GM19328 (cell line): ENCODE measurements around the gene KRTAP9-7.
"Not testable (repeated sequence)": the region's sequence is repeated elsewhere in the genome, so short reads cannot be mapped to it uniquely, and the experiment has no call there.

Source experiments
- ATAC-seq: cut with Tn5 transposase; IDR thresholded peaks from one replicate; pipeline ENCODE4 v1.9.1; 2021; ENCODE audit warnings: mild to moderate bottlenecking, moderate library complexity; ENCODE audit not compliant: unreplicated experiment

The KRTAP9-7 gene

DNA sequence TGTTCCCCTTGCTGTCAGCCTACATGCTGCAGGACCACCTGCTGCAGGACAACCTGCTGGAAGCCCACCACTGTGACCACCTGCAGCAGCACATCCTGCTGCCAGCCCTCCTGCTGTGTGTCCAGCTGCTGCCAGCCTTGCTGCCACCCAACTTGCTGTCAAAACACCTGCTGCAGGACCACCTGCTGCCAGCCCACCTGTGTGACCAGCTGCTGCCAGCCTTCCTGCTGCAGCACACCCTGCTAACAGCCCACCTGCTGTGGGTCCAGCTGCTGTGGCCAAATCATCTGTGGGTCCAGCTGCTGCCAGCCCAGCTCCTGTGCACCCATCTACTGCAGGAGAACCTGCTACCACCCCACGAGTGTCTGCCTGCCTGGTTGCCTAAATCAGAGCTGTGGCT is 4.2 kb upstream of the KRTAP9-7 start:
- not testable (repeated sequence) for ATAC-seq

GRCh38 chr17:41271858-41272257 is 3.6 kb upstream of the KRTAP9-7 start:
- ATAC-seq, result no peak

GRCh38 chr17:41278176-41278955 is 2.9 kb downstream of the KRTAP9-7 start:
- no peak for ATAC-seq

DNA sequence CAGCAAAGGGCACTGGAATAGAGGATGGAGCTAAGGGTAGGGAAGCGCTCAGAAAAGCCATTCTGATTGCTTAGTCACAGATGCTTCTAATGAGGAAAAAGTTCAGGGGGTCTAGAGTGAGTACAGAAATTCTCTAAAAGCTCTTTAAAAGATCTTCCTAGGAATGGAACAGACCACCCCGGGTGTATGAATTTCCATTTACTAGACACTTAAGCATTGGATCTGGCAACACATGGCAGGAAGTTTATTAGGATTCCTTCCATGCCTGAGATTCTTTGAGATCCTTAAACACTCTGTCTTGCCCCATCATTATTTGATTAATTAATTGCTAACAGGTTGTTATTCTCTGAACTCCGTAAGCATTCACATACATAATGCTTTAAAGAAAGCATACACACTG is 8.5 kb downstream of the KRTAP9-7 start:
- no peak for ATAC-seq

DNA sequence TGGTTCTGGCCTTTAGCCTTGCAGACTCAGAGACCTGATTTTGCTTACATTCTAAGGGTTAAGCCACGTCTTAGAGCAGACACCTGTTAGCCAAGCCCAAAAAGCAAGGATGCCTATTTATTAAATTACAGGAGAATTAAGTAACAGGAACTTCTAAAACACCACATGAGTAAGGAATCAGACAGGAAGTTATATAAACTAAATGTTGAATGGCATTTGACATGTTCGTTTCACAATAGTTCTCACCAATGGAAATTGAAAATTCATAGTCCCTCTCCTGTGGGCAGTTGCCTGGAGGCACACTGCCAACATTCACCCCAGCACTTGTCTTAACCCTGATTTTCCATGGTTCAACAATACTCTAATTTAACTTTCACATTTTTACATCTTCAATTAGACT is 9.0 kb downstream of the KRTAP9-7 start:
- no peak for ATAC-seq

GRCh38 chr17:41287050-41287449 is 11.6 kb downstream of the KRTAP9-7 start:
- no peak for ATAC-seq

DNA sequence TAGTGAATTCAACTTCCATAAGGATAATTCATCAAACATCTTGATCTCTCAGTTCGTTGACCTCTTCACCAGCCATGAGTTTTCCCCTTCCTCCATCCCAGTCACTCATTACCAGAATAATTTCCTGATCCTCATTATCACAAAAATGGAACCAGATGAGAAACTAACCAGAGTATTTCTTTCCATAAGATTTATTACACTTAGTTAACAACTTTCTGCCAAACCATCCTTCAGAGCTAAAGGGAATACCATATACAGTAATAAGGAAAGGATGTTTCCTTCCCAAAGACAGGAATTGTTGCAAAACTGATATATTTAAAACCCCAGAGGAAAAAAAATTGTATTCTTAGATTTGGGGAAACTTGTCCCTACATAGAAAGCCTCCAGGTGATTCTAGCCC is 18.5 kb downstream of the KRTAP9-7 start:
- no peak for ATAC-seq

- ATAC-seq, result no peak
These were observed 21.3 kb downstream of the KRTAP9-7 start for GRCh38 chr17:41296846-41297245.

GRCh38 chr17:41298458-41299135 is 23.1 kb downstream of the KRTAP9-7 start:
- ATAC-seq, result no peak

- ATAC-seq, result no peak
These were observed 25.8 kb downstream of the KRTAP9-7 start for GRCh38 chr17:41301204-41301790.

DNA sequence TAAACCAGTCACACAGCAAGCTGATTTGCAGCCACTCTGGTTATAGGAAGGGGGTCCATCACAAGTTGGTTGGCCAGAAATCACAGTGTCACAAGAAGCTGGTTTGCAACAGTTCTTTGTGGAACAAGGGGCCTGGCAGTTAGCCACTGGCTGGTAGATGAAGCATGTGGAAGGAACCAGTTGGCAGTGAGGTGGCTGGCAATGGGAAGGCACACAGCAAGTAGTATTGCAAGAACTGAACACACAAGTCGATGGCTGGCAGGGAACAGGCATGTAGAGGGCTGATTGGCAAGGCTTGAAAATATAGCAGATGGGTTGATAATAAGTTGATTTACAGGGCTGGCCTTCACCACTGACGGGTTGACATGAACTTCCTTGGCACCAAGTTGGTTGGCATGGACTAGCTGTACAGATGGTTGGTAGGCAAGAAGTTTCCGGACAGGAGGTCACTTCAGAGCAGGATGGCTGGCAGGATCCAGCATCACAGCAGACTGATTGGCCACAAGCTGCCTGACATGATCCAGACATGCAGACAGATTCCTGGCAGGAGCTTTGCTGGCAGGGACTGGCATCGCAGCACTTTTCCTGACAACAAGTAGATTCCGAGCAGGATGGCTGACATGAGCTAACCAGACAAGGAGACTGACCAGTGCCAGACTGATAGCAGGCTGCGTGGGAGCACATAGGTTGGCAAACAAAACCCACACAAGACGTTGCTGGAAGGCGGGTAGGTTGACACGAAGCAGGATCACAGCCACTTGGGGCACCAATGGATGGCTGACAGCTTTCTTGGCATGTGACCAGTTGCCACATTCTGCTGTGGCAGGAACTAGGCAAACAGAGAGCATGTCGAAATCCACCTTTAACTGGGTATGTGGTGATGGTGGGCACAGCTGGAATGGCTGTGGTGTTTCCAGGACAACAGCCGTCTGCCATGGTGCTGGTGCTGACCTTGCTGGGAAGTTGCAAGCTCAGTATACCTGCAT is 26.7 kb downstream of the KRTAP9-7 start, which contains the start of gene KRTAP29-1:
Gene KRTAP29-1, minus strand, starts transcription at position 936 of the 986 bp plus-strand sequence. Its CDS starts 0 bp downstream, at position 936.
- ATAC-seq, result no peak

DNA sequence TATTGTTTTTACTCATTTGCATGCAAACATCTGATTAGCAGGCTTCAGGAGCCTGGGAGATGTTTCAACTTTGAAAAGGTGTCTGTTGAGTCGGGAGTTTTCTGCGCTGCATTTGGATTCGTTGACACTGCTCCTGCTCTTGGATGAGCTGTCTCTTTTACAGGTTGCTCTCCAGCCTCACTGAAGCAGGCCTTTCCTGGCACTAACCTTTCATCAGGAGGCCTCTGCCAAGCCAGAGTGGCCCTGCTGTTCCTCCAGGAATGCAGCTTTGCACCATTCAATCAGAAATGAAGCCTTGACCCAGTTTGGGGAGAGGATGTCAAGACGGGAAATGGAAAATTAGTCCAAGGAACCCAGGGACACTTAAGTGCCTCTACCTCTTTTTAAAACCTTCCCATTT is 27.5 kb downstream of the KRTAP9-7 start:
- ATAC-seq, result no peak

DNA sequence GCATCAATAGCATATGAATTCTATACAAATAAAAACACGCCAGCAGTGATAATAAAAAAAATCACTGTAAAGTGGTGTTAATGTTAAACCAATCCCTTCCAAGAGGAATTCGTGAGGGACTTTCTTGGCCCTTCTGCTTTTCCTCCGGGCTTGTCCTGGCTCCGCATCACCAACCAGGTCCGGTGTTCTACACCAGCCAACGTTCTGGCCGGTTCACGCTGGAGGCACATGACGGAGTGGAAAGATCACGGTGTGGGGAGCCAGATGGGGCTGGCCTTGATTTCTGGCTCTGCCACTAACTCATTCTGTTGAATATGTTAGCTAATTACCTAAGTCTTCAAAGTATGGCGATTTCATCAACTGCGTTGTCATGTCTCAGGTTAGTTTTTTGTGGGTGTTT is 28.6 kb downstream of the KRTAP9-7 start:
- ATAC-seq, result no peak

DNA sequence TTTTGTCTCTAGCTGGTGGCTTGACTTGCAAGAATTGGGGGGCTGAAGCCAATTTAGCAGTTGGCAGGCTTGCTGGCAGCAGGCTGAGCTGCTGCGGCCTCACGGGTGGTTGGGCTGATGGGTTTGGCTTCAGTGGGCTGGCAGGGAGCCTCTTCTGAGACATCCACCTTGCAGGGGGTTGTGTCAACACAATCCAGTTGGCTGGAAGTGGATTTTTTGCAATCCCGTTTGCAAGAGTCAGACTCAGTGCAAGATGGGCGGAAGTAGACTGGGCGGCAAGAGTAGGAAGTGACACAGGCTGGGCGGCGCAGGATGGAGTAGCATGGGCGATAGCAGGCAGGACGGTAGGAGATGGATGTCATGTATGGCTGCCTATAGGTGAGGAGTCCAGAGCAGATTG is 32.1 kb downstream of the KRTAP9-7 start:
- ATAC-seq, result no peak

- ATAC-seq, result no peak
These were observed 32.9 kb downstream of the KRTAP9-7 start for GRCh38 chr17:41308251-41308917.

- no peak for ATAC-seq
These were observed 33.4 kb downstream of the KRTAP9-7 start, which contains the start of gene KRTAP16-1 for GRCh38 chr17:41308918-41309359. Gene KRTAP16-1, minus strand, starts transcription at chr17:41309309. Its CDS starts 56 bp downstream, at chr17:41309253.

GRCh38 chr17:41311111-41311510 is 35.6 kb downstream of the KRTAP9-7 start:
- no peak for ATAC-seq

DNA sequence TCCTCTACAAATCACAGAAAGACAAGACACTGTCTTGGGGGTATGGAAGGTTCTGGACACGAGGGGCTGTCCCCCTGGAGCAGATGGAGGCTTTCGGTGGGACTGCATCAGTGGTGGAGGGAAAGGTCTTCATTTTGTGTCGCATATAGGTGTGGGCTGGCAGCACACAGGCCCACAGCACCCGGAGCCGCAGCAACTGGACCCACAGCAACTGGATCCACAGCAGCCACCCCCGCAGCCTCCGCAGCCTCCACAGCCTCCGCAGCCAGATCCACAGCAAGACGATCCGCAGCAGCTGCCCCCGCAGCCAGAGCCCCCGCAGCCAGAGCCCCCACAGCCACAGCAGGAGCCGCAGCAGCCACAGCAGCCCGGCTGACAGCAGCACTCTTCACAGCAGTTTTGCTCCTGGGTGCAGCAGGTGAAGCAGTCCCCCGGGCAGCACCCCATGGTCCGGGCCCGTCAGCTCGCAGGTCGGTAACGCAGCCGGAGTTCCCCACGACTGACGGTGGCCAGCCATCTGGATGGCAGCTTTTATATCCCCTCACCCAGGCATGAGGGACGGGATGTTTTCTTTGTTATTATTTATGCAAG is 39.8 kb downstream of the KRTAP9-7 start, which contains the start of gene KRTAP17-1:
Gene KRTAP17-1, minus strand, starts transcription at position 507 of the 591 bp plus-strand sequence. Its CDS starts 60 bp downstream, at position 447.
- ATAC-seq, result no peak

- no peak for ATAC-seq
These were observed 40.4 kb downstream of the KRTAP9-7 start for GRCh38 chr17:41315814-41316445.
